C4-2B (cell line): ENCODE data around the gene SLCO3A1.

Source experiments
- CTCF ChIP-seq: fragments of 450-650 bp; conservative IDR thresholded peaks from 2 replicates; pipeline ENCODE4 v1.5.1; 2017; ENCODE audit warnings: mild to moderate bottlenecking
- ZFX ChIP-seq: fragments of 450-650 bp; IDR thresholded peaks from 2 replicates; pipeline ENCODE4 v1.6.1; 2017

- TF ChIP-seq CTCF (no peak), ZFX (no peak)
Observed at GRCh38 chr15:92178911-92179310, 325.4 kb downstream of the SLCO3A1 start.
